Measurements from ENCODE around the gene MSANTD1.

MSANTD1 gene

GRCh38 chr4:3261411-3262207 lies 12.7 kb downstream of the MSANTD1 start:
- DNase-seq (ENCODE audit: insufficient read length, low spot score): no peak
- FAIRE-seq: no peak

DNA sequence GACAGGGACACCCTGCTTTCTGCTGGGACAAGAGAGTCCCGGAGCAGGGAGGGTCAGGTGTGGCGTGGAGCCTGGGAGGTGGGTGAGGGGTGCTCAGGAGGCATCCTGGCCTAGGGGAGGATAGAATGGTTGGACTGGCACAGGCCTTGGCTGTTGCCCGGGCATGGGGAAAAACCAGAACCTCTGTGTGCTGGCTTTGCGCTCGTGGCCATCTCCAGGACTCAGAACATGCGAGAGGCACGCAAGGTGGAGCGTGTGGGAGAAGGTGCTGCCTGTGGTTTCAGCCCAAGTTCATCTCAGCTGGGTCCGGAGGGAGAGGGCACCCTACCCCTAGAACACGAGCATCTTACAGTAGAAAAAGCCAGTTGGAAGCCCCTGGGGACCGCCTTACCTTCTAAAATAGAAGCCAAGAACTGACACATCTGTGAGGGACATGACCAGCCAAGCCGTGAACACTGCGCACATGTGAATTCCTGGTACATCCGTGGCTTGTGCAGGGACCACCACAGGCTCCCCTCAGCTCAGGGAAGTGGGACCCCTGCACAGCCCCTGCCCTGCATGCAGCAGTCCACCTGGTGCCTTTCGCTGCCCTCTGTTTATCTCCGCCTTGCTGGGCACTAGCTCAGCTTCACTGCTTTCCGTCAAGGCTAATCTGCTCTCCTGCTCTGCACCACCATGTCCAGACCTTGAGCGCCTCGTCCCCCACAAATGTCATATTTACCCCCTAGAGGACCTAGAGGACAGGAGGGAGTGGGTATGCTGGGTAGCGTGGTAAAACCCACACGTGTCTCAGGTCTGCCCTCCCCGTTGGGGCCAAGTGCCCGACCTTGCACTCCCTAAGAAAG lies 13.5 kb downstream of the MSANTD1 start:
- FAIRE-seq: no peak
- DNase-seq (ENCODE audit: insufficient read length, low spot score): no peak

GRCh38 chr4:3263053-3263875 lies 14.3 kb downstream of the MSANTD1 start:
- no peak for FAIRE-seq
- no peak for DNase-seq (ENCODE audit: insufficient read length, low spot score)

DNA sequence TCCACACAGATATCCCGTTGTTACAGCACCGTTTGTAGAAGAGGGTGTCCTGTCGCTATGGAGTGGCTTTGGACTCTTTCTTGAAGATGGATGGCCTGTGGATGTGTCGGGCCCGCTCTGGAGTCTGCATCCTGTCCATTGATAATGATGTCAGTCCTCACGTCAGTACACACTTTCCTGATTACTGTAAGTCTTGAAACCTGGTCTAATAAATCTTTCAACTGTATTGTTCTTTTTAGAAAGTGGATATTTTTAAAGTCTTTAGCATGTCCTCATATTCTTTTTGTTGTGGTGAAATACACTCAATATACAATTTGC lies 14.9 kb downstream of the MSANTD1 start:
- DNase-seq (ENCODE audit: insufficient read length, low spot score) (no peak), FAIRE-seq (no peak)

- no peak for FAIRE-seq
Measured at GRCh38 chr4:3266076-3266475, 17.1 kb downstream of the MSANTD1 start.

GRCh38 chr4:3267576-3268394 lies 18.8 kb downstream of the MSANTD1 start:
- DNase-seq (ENCODE audit: insufficient read length, low spot score) (no peak), FAIRE-seq (no peak)

More at GRCh38 chr4:3266076-3266475, 17.1 kb downstream of the MSANTD1 start:
- no peak for DNase-seq (ENCODE audit: insufficient read length, low spot score)

GRCh38 chr4:3268395-3269104 lies 19.6 kb downstream of the MSANTD1 start:
- no peak for DNase-seq (ENCODE audit: insufficient read length, low spot score)
- no peak for FAIRE-seq

DNA sequence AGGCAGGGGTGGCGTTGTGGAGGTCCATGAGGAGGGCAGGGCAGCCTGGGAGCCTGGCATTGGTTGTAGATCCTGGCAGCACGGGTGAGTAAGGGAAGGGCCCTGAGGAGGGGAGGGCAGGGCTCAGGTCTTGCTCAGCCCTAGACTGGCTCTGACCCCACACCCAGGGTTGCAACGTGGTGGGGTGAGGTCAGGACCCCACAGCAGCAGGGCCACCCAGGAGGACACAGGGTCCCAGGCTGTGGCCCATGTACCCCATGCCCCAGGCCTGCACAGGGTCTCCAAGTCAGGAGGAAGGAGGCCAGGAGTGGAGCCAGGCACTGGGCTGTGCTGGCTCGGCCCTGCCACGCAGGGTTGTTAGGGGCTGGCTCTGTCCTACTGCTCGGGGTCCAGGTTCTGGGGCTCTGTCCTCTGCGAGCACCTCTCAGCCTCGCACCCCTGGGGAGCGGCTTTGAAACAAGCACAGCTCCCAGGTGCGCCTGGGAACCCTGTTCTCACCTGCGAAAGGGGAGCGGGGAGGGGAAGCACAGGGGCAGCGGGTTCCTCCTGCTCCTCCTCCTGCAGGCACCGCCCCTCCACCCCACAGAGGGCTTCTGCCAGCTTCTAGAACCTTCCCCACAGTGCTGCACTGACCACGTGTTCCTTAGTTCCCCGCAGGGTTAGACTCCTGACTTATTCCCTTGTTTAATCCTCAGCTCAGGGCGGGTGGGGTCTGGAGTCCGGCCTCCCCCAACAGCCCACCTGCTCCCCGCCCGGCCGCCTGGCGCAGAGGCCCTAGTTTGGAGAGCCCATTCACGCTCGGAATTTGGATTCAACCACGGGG lies 20.4 kb downstream of the MSANTD1 start:
- DNase-seq (ENCODE audit: insufficient read length, low spot score): no peak
- no peak for FAIRE-seq

DNA sequence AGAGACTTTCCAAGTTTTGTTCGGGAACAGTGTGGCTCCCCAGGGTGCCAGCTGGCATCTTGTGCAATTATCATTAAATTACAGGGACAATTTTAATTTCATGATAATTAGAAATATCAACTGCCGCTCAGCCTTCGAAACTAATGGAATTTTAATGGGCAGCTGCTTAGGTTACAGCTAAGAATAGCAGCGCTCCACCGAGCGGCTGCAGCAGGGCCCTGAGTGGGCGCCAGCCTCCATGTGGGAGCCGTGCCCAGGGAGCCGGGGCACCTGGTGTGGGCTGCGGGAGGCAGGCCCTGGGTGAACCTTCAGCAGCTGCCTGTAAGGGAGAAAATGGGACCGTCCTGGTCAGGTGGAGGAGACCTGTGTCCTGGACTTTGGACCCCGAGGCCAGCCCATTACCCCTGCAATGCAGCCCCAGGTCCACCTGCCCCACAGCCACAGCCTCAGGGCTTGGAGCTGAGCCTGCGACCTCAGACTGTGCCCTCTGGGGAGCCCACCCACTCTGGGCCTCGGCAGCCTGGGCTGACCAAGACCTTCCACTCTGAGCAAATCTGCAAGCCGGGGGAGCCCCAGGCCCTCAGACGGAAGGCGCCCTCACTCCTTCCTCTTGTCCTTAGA lies 21.1 kb downstream of the MSANTD1 start:
- DNase-seq (ENCODE audit: insufficient read length, low spot score) (no peak), FAIRE-seq (no peak)

DNA sequence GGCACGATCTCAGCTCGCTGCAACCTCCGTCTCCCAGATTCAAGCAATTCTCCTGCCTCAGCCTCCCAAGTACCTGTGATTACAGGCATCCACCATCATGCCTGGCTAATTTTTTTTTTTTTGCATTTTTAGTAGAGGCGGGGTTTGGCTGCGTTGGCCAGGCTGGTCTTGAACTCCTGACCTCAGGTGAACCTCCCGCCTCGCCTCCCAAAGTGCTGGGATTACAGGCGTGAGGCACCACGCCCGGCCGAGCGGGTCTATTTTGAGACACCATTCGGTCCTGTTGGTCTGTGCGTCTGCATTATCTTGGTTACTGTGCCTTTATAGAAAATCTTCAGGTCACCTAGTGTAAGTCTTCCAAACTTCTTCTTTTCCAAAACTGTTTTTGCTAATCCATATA lies 22.2 kb downstream of the MSANTD1 start:
- FAIRE-seq (no peak), DNase-seq (ENCODE audit: insufficient read length, low spot score) (no peak)

DNA sequence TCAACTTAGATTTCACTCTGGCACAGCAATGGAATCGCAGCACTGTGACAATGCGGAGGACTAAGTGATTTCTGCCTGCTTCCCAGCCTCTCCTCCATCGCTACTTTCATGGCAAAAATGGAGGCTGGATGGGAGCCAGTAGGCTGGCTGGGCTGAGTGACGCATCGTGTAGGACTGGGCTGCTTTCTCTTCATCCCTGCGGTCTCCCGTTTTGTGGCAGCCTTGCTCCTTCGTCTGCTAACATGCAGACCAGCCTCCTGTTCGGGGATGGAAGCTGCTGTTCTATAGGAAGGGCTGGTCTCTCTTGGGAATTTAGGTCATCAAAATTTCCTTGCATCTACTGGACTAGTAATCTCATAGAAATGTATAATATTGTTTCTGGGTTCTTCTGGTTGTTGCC lies 28.0 kb downstream of the MSANTD1 start:
- DNase-seq (ENCODE audit: insufficient read length, low spot score): no peak
- no peak for FAIRE-seq

GRCh38 chr4:3280466-3280865 lies 31.5 kb downstream of the MSANTD1 start:
- FAIRE-seq: no peak
- no peak for DNase-seq (ENCODE audit: insufficient read length, low spot score)

DNA sequence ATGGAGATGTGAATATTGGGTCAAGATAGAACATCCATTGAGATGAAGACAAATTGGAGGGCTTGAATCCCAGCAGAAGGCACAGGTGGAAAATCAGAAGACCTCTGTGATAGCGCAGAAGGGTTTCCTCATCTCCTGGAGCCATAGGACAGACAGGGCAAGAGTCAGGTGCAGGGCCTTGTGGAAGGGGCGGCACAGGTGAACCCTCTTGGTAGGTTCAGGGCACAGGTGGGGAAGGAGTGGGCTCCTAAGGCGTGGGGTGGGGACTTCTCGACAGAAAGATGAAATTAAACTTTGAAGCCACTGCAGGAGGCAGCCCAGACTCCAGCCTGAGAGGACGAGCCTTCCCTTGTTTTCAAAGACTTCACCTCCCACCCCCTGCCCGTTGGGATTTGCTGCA lies 34.5 kb downstream of the MSANTD1 start:
- FAIRE-seq (no peak), DNase-seq (ENCODE audit: insufficient read length, low spot score) (no peak)

DNA sequence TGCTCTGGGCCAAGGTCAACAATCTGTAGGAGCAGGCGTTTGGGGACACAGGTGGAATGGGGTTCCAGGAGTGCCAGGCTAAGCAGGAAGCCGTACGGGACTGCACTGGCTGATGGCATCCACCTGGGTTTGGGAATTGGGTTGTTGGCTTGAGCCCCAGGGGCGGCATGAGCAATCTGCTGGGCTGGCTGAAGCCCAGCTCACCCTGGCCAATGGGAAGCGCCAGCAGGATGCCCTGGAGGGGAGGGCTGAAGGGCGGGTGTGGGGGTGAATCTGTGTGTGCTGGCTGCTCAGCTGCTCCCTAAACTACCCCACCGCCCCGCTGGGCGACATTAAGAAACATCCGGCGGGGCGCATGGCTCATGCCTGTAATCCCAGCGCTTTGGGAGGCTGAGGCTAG lies 35.0 kb downstream of the MSANTD1 start:
- DNase-seq (ENCODE audit: insufficient read length, low spot score) (no peak), FAIRE-seq (no peak)

- FAIRE-seq: no peak
Measured at GRCh38 chr4:3284734-3285557, 36.0 kb downstream of the MSANTD1 start.

GRCh38 chr4:3285558-3286334 lies 36.8 kb downstream of the MSANTD1 start:
- FAIRE-seq (no peak), DNase-seq (ENCODE audit: insufficient read length, low spot score) (no peak)

More at GRCh38 chr4:3284734-3285557, 36.0 kb downstream of the MSANTD1 start:
- DNase-seq (ENCODE audit: insufficient read length, low spot score): no peak
